ENCODE measurements around the gene PTPN4. TPM values are rescaled to one million over a fixed set of nuclear protein-coding genes. Genes with fewer than 3 reads are reported as not detected.

The PTPN4 gene
- polyA plus RNA-seq, 3 donors = 5.5 to 6.7 (median 5.7) TPM

GRCh38 chr2:120029672-120030640, 270.2 kb downstream of the PTPN4 start:
- Mint-ChIP-seq H3K27me3 (ENCODE audit: low read depth in 3 of 3) (peaks cover 0 to 2% (median 2%) of the 10 kb centered on the region in 3 donors), H3K4me1 (no peaks in the 10 kb centered on the region), H3K4me3 (no peak overlapping the region), H3K9me3 (peaks cover 4 to 13% (median 7%) of the 10 kb centered on the region in 7 donors), H3K36me3 (no peaks in the 10 kb centered on the region), H3K27ac (no peak overlapping the region)
- H3K4me3 ChIP-seq (replicated peaks in 1 of 3; ENCODE audit: low read depth in 2 of 3, low read length in 3 of 3) = no peak overlapping the region
- no peaks in the 10 kb centered on the region for H3K4me1 ChIP-seq (ENCODE audit: control insufficient read depth in 1 of 2, insufficient read depth in 2 of 2, low read length in 2 of 2)
- no peaks in the 10 kb centered on the region for H4K20me1 ChIP-seq (ENCODE audit: insufficient read depth, low read length)
- no peaks in the 10 kb centered on the region for H3K36me3 ChIP-seq (replicated peaks in 1 of 2; ENCODE audit: control insufficient read depth in 1 of 2, insufficient read depth in 2 of 2, low read length in 2 of 2)
- WGBS (ENCODE audit: insufficient coverage) = 95% methylated on average over 8 of the region's 15 CpGs
- H3K4me2 ChIP-seq (replicated peaks; ENCODE audit: extremely low read depth, low read length, poor library complexity, severe bottlenecking) = no peak overlapping the region
- H3K9ac ChIP-seq (ENCODE audit: insufficient read depth, low read length, poor library complexity, severe bottlenecking) = no peak overlapping the region
- no peak for TF ChIP-seq CTCF (IDR thresholded peaks at IDR 0.05)
- H3K27me3 ChIP-seq (ENCODE audit: control insufficient read depth in 2 of 2, insufficient read depth in 2 of 2, low read length in 2 of 2) = no peaks in the 10 kb centered on the region
- H3K79me2 ChIP-seq (ENCODE audit: insufficient read depth, low read length) = no peaks in the 10 kb centered on the region
- no peak overlapping the region for H2AFZ ChIP-seq (ENCODE audit: insufficient read depth, low read depth, low read length, poor library complexity, severe bottlenecking)
- H3K27ac ChIP-seq (ENCODE audit: low read depth in 1 of 2, low read length in 2 of 2) = no peak overlapping the region
- H3K9me3 ChIP-seq (replicated peaks in 1 of 2; ENCODE audit: control insufficient read depth in 1 of 2, insufficient read depth in 1 of 2, low read length in 2 of 2) = peaks cover under 1 to 3% of the 10 kb centered on the region in 2 donors
- no peak for DNase-seq
- intact Hi-C loops (cut with micrococcal nuclease) = no loop called here

GRCh38 chr2:120032297-120032696, 272.6 kb downstream of the PTPN4 start:
- Mint-ChIP-seq H3K27ac (no peak overlapping the region), H3K4me1 (no peaks in the 10 kb centered on the region), H3K4me3 (no peak overlapping the region), H3K27me3 (ENCODE audit: low read depth in 3 of 3) (peaks cover 0 to 2% (median 2%) of the 10 kb centered on the region in 3 donors), H3K36me3 (no peaks in the 10 kb centered on the region), H3K9me3 (peaks cover 0 to 5% (median 0%) of the 10 kb centered on the region in 7 donors)
- H4K20me1 ChIP-seq (ENCODE audit: insufficient read depth, low read length) = no peaks in the 10 kb centered on the region
- H3K4me3 ChIP-seq (replicated peaks in 1 of 3; ENCODE audit: low read depth in 2 of 3, low read length in 3 of 3) = no peak overlapping the region
- WGBS (ENCODE audit: insufficient coverage) = 86% methylated on average over 2 of the region's 3 CpGs
- no peak for DNase-seq
- H3K27me3 ChIP-seq (ENCODE audit: control insufficient read depth in 2 of 2, insufficient read depth in 2 of 2, low read length in 2 of 2) = no peaks in the 10 kb centered on the region
- no peaks in the 10 kb centered on the region for H3K36me3 ChIP-seq (replicated peaks in 1 of 2; ENCODE audit: control insufficient read depth in 1 of 2, insufficient read depth in 2 of 2, low read length in 2 of 2)
- no peak overlapping the region for H3K9ac ChIP-seq (ENCODE audit: insufficient read depth, low read length, poor library complexity, severe bottlenecking)
- no peaks in the 10 kb centered on the region for H3K9me3 ChIP-seq (replicated peaks in 1 of 2; ENCODE audit: control insufficient read depth in 1 of 2, insufficient read depth in 1 of 2, low read length in 2 of 2)
- intact Hi-C loops (cut with micrococcal nuclease) = no loop called here
- H3K4me1 ChIP-seq (ENCODE audit: control insufficient read depth in 1 of 2, insufficient read depth in 2 of 2, low read length in 2 of 2) = no peaks in the 10 kb centered on the region
- H3K27ac ChIP-seq (ENCODE audit: low read depth in 1 of 2, low read length in 2 of 2) = no peak overlapping the region
- H3K4me2 ChIP-seq (replicated peaks; ENCODE audit: extremely low read depth, low read length, poor library complexity, severe bottlenecking) = no peak overlapping the region
- no peaks in the 10 kb centered on the region for H3K79me2 ChIP-seq (ENCODE audit: insufficient read depth, low read length)
- no peak for TF ChIP-seq CTCF (IDR thresholded peaks at IDR 0.05)
- H2AFZ ChIP-seq (ENCODE audit: insufficient read depth, low read depth, low read length, poor library complexity, severe bottlenecking) = no peak overlapping the region

Other genes starting within 250 kb of the PTPN4 start
- gene SCTR, start 235.4 kb upstream of the PTPN4 start, polyA plus RNA-seq = not detected
- not detected for gene CFAP221, start 215.5 kb upstream of the PTPN4 start, polyA plus RNA-seq
- gene TMEM177, start 80.7 kb upstream of the PTPN4 start, polyA plus RNA-seq = 1 to 10 TPM in 1 of 3 donors, under 1 TPM in 2; 0.69 to 1.2 (median 0.73) TPM

All from CD14-positive monocyte (primary cell).